Ovary (tissue), 3 donors: ENCODE results near the gene FNDC11.

Source experiments
- EP300 ChIP-seq: sonication (generic); formaldehyde crosslinking; IDR thresholded peaks from one replicate; pipeline ENCODE4 v1.6.1; 2017; ENCODE audit warnings: antibody characterized with exemption
- TF ChIP-seq, protein P1 (sequence below), 3 donors: fragments of 450-650 bp in 2 of 3; fragments of 200-600 bp in 1 of 3; IDR thresholded peaks; one replicate each; pipeline versions ENCODE4 v1.5.1 to v1.8.0; 2016 to 2022; ENCODE audit warnings: antibody characterized with exemption in 3 of 3, mild to moderate bottlenecking in 1 of 3
- donor health status: DM: no; HTN: no; CAD: no.

DNA sequence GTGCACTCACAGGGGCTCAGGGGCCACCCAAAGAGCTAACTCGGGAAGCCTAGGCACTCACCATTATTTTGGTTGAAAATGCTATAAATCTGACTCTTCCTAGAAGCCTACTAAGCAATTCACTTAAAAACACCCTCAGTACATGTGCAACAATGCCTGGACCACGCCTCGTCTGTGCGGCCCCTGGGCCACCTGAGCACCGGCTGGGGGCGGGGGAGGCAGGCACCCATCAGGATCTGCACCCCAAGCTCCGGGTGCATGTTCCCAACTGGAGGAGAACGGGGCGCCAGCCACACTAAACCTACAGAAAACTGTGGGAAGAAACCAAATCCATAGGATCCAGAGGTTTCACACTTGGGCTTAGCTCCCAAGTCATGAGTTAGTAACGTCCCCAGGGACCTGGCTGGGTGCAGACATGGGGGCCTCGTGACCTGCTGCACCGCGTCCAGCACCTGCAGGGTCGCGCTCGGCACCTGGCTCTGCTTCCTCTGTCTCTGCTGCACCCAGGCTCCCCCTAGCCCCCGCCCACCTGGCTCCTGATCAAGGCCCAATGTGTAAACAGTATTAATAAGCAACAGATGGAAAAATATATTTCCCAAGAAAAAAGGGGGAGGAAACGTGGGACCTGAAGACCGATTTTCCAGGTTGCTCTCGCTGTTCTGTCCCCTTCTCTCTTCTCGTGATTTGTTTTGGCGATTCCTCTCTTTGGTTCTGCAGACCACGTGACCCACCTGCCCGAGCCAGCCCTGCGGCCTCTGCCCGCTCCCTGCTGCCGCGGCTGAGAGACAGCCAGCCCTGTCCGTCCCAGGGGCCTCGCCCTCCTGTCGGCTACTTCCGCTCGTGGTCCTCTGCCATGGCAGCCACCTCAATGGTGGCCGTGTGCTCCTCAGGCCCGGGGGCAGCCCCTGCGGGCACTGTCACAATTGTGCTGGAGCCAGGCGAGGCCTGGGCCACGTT lies 35.6 kb downstream of the FNDC11 start:
- TF ChIP-seq, protein P1, sequence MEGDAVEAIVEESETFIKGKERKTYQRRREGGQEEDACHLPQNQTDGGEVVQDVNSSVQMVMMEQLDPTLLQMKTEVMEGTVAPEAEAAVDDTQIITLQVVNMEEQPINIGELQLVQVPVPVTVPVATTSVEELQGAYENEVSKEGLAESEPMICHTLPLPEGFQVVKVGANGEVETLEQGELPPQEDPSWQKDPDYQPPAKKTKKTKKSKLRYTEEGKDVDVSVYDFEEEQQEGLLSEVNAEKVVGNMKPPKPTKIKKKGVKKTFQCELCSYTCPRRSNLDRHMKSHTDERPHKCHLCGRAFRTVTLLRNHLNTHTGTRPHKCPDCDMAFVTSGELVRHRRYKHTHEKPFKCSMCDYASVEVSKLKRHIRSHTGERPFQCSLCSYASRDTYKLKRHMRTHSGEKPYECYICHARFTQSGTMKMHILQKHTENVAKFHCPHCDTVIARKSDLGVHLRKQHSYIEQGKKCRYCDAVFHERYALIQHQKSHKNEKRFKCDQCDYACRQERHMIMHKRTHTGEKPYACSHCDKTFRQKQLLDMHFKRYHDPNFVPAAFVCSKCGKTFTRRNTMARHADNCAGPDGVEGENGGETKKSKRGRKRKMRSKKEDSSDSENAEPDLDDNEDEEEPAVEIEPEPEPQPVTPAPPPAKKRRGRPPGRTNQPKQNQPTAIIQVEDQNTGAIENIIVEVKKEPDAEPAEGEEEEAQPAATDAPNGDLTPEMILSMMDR (IDR thresholded peaks at IDR 0.05), result no peak
- TF ChIP-seq EP300, result no peak
